Keratinocyte (primary cell): ENCODE results near the gene TECTB.

Source experiments
- EZH2 ChIP-seq: IDR thresholded peaks from one replicate; pipeline ENCODE4 v1.6.1; 2012; ENCODE audit warnings: inconsistent platforms, mild to moderate bottlenecking, low read length, moderate library complexity
- TF ChIP-seq, protein P1 (sequence below), 3 experiments: IDR thresholded peaks in 1 of 3; conservative IDR thresholded peaks in 1 of 3; optimal IDR thresholded peaks in 1 of 3; 2 replicates in 2 of 3; 3 replicates in 1 of 3; pipeline versions ENCODE3 to v1.5.1; 2011; ENCODE audit warnings: low read length in 3 of 3, mild to moderate bottlenecking in 3 of 3, moderate library complexity in 2 of 3, control low read depth in 1 of 3, inconsistent platforms in 1 of 3; ENCODE audit not compliant: insufficient read depth in 2 of 3; ENCODE audit errors: extremely low read depth in 1 of 3

GRCh38 chr10:112349521-112350085 is 66.4 kb downstream of the TECTB start:
- TF ChIP-seq, protein P1, sequence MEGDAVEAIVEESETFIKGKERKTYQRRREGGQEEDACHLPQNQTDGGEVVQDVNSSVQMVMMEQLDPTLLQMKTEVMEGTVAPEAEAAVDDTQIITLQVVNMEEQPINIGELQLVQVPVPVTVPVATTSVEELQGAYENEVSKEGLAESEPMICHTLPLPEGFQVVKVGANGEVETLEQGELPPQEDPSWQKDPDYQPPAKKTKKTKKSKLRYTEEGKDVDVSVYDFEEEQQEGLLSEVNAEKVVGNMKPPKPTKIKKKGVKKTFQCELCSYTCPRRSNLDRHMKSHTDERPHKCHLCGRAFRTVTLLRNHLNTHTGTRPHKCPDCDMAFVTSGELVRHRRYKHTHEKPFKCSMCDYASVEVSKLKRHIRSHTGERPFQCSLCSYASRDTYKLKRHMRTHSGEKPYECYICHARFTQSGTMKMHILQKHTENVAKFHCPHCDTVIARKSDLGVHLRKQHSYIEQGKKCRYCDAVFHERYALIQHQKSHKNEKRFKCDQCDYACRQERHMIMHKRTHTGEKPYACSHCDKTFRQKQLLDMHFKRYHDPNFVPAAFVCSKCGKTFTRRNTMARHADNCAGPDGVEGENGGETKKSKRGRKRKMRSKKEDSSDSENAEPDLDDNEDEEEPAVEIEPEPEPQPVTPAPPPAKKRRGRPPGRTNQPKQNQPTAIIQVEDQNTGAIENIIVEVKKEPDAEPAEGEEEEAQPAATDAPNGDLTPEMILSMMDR (optimal IDR thresholded peaks at IDR 0.05 in 1 of 3, IDR thresholded peaks at IDR 0.05 in 1 of 3, conservative IDR thresholded peaks at IDR 0.05 in 1 of 3; ENCODE audit: extremely low read depth in 1 of 3, insufficient read depth in 2 of 3, low read length in 3 of 3) = no peak
- no peak for TF ChIP-seq EZH2
